HG03066 (cell line): ENCODE data around the gene ASCL5.
A peak's percentile ranks its signal among the peaks of the same experiment; 100 is the strongest.

ENCODE experiments used
- ATAC-seq: cut with Tn5 transposase; IDR thresholded peaks from one replicate; pipeline ENCODE4 v1.9.1; 2021; ENCODE audit warnings: low read depth; ENCODE audit not compliant: unreplicated experiment

ASCL5 gene

DNA sequence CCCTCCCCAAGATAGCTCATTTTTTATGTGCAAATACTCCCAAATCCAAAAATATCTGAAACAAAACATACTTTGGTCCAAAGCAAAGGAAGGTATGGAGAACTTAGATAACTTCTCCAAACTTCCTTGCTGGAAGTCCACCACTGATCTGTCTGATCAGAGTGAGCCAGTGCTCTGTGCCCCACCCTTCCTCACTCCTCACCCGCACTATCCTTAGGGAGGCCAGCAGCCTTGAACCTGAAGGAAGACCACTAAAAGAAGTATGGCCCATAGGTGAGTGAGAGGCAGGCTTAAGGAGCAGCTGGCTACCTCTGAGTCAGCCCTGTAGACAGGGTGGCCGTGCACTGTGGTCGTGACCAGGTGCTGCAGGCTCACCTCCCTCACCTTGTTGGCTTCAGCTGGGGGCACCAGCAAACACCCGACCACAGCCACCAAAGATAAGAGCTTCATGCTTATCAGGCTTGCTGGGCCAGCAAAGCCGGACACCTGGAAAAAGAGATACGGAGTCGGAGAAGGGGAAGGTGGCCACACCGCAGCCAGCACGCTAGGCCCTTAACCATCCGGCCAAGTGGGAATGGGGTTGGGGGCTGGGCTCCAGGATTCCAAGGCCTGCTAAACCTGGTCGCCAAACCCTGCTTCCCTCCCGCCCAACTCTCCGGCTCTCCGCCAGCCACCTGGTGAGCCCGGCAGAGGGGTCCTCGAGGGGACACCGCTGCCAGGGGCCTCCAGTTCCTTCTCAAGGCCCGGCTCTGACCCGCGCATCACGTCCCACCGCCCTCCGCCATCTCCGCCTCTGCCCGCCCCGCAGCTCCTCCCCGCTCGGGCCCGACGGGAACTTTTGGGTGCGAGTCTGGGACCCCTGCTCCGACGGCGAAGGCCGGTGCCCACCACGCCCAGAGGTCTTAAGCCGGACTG, 26.7 kb upstream of the ASCL5 start:
- ATAC-seq = peak; percentile 81

DNA sequence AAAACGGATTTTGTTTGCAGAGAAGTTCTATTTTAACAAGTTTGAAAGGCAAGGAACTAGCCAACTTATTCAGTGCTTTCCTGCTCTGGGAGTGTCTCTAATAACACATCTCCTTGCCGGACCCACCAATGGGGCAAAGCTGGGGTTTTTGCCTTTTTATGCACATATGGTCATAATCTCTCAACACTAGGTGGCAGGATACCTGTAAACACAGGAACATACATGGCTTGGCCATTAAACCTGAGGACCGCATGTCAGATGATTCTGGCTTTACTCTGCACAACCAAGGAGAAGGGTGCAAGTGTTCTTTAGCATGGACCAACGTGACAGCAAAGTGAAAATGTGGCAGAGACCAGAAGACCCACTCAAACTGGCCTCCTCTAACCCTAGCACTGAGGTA, 22.4 kb upstream of the ASCL5 start:
- ATAC-seq = no peak

DNA sequence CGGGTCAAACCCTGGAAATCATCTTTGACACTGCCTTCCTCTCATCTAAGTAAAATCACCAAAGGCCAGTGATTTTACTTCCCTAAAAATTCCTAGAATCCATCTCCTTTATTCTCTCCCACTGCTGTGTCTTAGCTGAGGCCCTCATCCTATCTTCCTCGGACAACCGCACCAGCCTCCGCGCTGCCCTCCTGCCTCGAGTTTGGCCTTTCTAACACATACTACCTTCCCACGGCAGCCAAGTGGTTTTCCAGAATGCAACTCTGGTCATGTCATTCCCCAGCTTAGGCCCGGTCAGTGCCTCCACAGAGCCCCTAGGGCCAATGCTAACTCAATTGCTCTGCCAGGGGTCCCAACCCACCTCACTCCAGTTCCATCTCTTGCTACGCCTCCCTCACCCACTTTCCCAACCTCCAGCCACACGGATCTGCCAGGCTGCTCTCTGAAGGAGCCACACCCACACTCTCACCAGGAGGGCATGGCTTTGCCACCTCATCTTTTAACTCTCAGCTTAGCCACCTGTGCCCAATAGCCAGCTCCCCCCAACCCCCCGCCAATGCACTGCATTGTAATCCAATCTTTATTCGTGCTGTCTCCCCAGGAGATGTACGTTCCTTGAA, 20.5 kb upstream of the ASCL5 start:
- ATAC-seq = no peak

GRCh38 chr1:201146626-201147390, 19.8 kb upstream of the ASCL5 start:
- no peak for ATAC-seq

DNA sequence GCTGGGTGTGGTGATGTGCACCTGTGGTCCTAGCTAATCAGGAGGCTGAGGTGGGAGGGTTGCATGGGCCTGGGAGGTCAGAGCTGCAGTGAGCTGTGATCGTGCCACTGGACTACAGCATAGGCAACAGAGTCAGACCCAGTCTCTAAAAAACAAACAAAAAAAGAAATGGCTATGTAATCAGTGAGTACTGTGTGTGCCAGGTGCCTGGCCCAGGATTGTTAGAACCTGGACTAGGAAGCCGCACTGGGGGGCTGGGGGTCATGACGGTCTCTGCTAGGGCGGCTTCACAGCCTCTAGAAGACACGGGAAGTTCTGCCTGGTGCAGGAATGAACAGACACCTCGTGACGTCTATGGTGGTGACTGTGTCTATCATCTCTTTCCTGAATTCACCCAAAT, 18.8 kb upstream of the ASCL5 start:
- no peak for ATAC-seq

DNA sequence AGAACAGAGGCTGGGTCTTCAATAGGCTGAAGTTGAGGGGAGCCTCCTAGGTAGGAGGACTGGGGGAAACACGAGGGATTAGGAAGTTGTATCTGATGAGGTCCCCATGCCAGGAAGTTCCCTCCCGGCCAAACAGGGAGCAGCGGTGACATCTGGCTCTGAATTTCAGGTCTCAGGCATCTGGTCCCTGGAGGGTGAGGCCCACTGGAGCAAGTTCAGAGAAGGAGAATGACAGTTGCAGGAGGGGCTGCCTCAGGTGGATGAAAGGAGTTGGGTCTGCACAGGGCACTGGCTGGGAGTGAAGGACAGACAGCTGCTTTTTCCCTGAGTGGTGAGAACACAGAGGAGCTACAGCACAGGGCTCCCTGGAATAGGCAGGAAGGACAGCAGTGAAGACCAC, 18.1 kb upstream of the ASCL5 start:
- ATAC-seq = no peak

GRCh38 chr1:201144701-201145100, 17.7 kb upstream of the ASCL5 start:
- no peak for ATAC-seq

DNA sequence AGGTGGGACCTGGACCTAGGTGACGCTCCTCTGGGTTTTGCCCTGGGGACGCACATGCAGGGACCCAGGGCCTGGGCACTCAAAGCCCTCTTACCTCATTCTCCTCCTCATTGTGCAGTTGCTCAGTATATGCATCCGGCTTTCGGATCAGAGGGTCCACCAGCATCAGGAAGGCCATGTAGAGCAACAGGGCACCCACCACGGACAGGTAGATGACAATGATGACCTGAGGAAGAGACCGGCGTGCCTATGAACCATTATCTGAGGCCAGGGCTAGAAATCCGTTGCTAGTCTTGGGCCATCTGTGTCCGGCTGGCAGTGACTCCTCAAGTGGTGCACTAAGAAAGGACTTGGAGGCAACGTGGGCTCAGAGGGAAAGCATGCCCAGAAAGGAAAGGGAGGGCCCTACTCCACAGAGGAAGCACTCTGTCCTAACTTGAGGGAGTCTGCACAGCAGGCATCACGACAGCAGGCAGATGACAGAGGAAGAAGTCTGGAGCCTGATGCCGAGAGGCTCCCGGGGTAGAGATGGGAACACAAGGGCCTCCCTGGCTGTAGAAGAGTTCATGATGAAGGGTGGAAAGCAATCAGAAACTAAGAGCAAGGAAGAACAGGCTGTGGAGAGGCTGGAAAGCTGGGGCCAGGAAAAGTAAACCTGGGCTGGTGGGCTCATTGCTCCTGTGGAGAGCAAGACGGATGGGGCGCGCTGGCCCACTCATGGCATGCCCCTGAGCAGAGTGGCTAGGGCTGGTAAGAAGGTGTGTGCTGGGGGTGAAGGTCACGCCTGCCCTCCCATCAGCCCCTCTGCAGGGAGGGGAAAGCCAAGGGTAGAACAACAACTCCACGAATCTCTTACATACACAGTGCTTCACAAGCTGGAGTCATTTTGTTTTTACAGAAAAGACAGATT, 17.0 kb upstream of the ASCL5 start:
- ATAC-seq = no peak

- no peak for ATAC-seq
These were observed 16.1 kb upstream of the ASCL5 start for GRCh38 chr1:201142849-201143725.

DNA sequence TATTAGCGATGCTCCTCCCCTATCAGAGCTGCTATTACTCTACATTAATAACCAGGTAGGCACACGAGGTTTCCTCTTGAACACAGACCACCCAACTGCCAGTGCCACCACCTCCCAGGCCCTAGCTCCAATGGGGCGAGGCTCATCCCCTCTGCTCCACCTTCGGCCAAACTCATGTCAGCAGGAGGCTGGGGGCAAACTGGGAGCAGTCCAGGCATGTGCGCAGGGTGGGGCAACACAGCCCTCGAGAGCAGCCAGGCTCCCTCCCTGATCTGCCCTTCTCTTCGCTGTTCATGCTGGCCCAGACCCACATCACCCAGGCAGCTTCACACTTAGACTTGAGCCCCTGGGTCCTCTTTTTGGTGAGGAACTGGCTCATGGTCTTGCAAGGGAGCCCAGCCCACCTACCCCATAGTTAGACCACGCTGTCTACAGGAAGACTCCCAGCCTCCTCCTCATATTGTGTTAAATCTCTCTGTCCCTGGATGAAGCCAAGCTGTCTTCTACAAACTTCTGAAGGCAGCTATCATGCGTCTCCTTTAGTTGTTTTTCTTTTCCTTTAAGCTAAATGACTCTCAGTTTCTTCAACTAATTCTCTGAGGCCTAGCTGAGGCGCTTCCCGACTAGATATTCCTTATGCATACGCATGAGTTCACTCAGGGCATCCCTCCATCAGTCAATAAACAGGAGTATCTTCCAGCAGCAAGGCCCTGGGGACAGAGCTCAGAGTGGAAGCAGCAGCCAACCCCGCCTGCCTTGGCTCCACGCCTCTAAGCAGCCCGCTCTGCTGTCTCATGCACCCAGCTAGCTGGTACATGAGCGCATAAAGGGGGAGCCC, 15.2 kb upstream of the ASCL5 start:
- ATAC-seq = no peak

DNA sequence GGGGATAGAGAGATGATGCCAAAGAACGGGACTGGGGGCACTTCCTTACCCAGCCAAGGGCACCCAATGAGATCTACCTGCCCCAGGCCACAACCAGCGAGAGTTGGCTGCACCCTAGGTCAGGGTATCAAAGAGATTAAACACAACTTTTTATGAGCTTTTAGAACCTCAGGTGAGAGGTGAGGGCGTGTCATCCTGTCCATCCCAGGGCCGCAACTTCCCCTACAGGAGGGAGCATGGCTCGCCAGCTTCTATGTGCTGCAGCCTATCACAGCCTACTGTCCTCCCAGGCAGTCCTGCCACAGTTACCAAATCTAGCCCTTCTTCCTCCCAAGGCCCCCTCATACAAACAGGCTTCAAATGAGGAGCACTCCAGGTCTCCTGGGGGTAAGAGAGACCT, 14.4 kb upstream of the ASCL5 start:
- no peak for ATAC-seq

DNA sequence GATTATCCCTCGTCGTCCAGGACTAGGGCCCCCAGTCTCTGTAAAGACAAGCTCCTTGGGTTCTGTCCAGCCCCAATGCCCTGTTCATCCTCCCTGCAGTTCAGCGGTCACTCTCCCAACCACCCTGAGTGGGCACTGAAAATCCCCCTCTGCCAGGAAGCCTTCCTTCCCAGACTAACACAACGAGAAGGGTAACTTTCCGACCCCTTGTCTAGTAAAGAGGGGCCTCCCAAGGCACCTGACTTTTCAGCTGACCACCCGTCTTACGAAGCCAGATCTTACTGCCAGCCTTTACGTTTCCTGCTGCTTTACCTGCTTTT, 13.9 kb upstream of the ASCL5 start:
- ATAC-seq = no peak

DNA sequence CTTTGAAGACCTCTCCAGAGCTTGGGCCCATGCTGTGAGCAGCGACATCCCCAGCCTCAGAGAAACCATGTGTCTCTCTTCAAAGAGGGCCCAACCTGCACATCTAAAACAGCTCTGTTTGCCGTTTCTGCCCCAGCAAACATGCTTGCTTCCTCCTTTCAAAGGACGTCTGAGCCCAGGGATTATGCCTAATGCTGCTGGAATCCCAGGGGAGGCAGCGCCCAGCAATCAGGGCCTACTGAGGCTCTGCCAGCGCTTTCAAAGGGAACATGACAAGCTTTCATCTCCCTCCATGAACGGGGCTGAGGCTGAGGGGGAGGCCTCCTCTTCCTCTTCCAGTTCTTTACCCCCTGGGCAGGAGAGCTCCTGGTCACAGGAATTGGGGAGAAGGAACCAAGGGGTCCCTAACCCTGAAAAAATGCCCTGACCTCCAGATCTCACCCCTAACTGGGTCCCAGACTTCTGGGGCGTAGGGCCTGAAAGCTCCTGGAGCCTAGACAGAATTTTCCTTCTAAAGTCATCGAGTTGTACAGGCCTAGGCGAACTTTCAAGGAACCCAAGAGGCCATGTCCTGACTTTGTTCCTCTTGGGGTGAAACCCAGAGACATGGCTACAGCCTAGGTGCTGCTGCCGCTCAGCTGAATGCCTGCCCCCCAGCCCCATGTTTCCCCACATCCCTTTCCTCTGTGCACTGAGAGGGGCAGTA, 13.4 kb upstream of the ASCL5 start:
- no peak for ATAC-seq

DNA sequence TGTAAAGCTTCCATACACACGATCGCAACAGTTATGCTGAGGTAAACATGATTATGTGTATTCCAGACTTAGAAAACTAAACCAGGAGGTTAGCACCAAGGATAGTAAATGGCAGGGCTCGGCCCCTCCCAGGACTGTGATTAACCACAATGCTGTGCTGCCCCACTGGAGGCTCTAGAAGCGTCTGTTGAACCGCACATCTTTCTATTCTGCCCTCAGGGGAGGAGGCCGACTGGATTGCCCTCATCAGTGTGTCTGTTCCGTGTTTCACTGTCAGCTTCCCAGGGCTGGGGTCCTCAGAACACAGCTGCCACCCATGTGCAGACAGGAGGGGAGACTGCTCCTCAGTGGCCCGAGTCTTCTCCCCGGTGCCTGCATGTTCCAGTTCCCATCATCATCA, 12.8 kb upstream of the ASCL5 start:
- no peak for ATAC-seq

- ATAC-seq = no peak
These were observed 12.3 kb upstream of the ASCL5 start for GRCh38 chr1:201139306-201139705.

GRCh38 chr1:201138311-201138840, 11.4 kb upstream of the ASCL5 start:
- ATAC-seq = no peak

GRCh38 chr1:201137579-201138310, 10.8 kb upstream of the ASCL5 start:
- no peak for ATAC-seq
